Endodermal cell (in vitro differentiated cells): Measurements from ENCODE around the gene C2CD3. TPM values are rescaled to one million over a fixed set of nuclear protein-coding genes. Genes with fewer than 3 reads are reported as not detected.

Source experiments
- DNase-seq: peaks from one replicate; pipeline ENCODE4 v3.0.0-alpha.2; 2017
- H3K27ac ChIP-seq: 2 replicates; pipeline ENCODE4 v1.5.1; 2013; ENCODE audit warnings: mild to moderate bottlenecking, low read depth, low read length, moderate library complexity
- H3K27me3 ChIP-seq: 2 replicates; pipeline ENCODE4 v1.6.1; 2013; ENCODE audit warnings: mild to moderate bottlenecking, low read length, moderate library complexity; ENCODE audit not compliant: insufficient read depth, control insufficient read depth, poor library complexity, severe bottlenecking
- H3K36me3 ChIP-seq: 2 replicates; pipeline ENCODE4 v1.7.0; 2013; ENCODE audit warnings: mild to moderate bottlenecking, low read length, moderate library complexity; ENCODE audit not compliant: control insufficient read depth, insufficient read depth
- H3K4me1 ChIP-seq: one replicate; pipeline ENCODE4 v1.7.0; 2013; ENCODE audit warnings: low read length; ENCODE audit not compliant: control insufficient read depth, insufficient read depth
- H3K4me3 ChIP-seq: 2 replicates; pipeline ENCODE4 v1.5.1; 2013; ENCODE audit warnings: mild to moderate bottlenecking, low read length, moderate library complexity
- H3K9ac ChIP-seq: 2 replicates; pipeline ENCODE4 v1.6.1; 2013; ENCODE audit warnings: mild to moderate bottlenecking, low read length, moderate library complexity; ENCODE audit not compliant: poor library complexity, severe bottlenecking; ENCODE audit errors: extremely low read depth
- H3K9me3 ChIP-seq: 2 replicates; pipeline ENCODE4 v1.6.1; 2013; ENCODE audit warnings: mild to moderate bottlenecking, low read length, moderate library complexity; ENCODE audit not compliant: control insufficient read depth
- H3K27ac Mint-ChIP-seq: 2 replicates; pipeline ENCODE4 v1.8.0; 2020; ENCODE audit warnings: mixed read lengths
- H3K27me3 Mint-ChIP-seq: 2 replicates; pipeline ENCODE4 v1.8.0; 2021; ENCODE audit warnings: mild to moderate bottlenecking, mixed read lengths; ENCODE audit not compliant: insufficient read depth
- H3K36me3 Mint-ChIP-seq: 2 replicates; pipeline ENCODE4 v1.8.0; 2020; ENCODE audit warnings: low read depth, mixed read lengths
- H3K4me1 Mint-ChIP-seq: 2 replicates; pipeline ENCODE4 v1.8.0; 2020; ENCODE audit warnings: mixed read lengths
- H3K4me3 Mint-ChIP-seq: 2 replicates; pipeline ENCODE4 v1.8.0; 2020; ENCODE audit warnings: mild to moderate bottlenecking, moderate library complexity, mixed read lengths
- H3K9me3 Mint-ChIP-seq: 2 replicates; pipeline ENCODE4 v1.8.0; 2020; ENCODE audit warnings: mild to moderate bottlenecking, mixed read lengths
- CTCF ChIP-seq: fragments of 200-600 bp; sonication (generic); conservative IDR thresholded peaks from 2 replicates; pipeline ENCODE4 v1.5.0; 2021; ENCODE audit warnings: antibody characterized with exemption, mild to moderate bottlenecking
- WGBS, 2 experiments: methylation state at CpG; one replicate each; pipeline versions ENCODE4 v1.1.5 to v1.1.7; 2013; ENCODE audit warnings: missing lambda C conversion rate in 2 of 2, mixed read lengths in 1 of 2; ENCODE audit not compliant: insufficient coverage in 1 of 2, insufficient read length in 1 of 2; 5-methylcytosine and 5-hydroxymethylcytosine counted together
- total RNA-seq, 2 donors: library from RNA; stranded (reverse); fragmentation: NEBNext Ultra II Directional in 1 of 2; extraction: Animal tissue kit (Norgen Biotek cat#: 25700) in 1 of 2; gene quantifications; 2 replicates in 1 of 2; 3 replicates in 1 of 2; pipeline ENCODE4 v1.2.1, GENCODE V29; 2021

The C2CD3 gene
- total RNA-seq, 2 donors from 2014 or later = 31.0 to 34.2 TPM

- Histone ChIP-seq H3K9me3 (no peaks in the 10 kb centered on the region), H3K4me3 (no peak overlapping the region), H3K36me3 (peaks cover 9% of the 10 kb centered on the region), H3K27ac (no peak overlapping the region), H3K4me1 (no peaks in the 10 kb centered on the region), H3K27me3 (no peaks in the 10 kb centered on the region), H3K9ac (no peak overlapping the region)
- Mint-ChIP-seq H3K27me3 (no peaks in the 10 kb centered on the region), H3K27ac (no peak overlapping the region), H3K36me3 (peaks cover 37% of the 10 kb centered on the region), H3K4me3 (no peak overlapping the region), H3K9me3 (no peaks in the 10 kb centered on the region), H3K4me1 (no peaks in the 10 kb centered on the region)
- peak; percentile 26 for TF ChIP-seq CTCF
- DNase-seq = no peak
- WGBS, 2 experiments = 83% methylated on average over 1 of the region's 1 CpG; no CpG with 5 or more reads in 1 of the 2 experiments
These were observed 127.4 kb downstream of the C2CD3 start for GRCh38 chr11:74043450-74043849.

- H3K9me3 Mint-ChIP-seq = no peaks in the 10 kb centered on the region
- no peak for TF ChIP-seq CTCF
- DNase-seq = no peak
- Histone ChIP-seq H3K27me3 (no peaks in the 10 kb centered on the region), H3K9me3 (no peaks in the 10 kb centered on the region), H3K4me1 (no peaks in the 10 kb centered on the region), H3K36me3 (peaks cover 46% of the 10 kb centered on the region), H3K9ac (no peak overlapping the region), H3K4me3 (no peak overlapping the region), H3K27ac (no peak overlapping the region)
- H3K4me3 Mint-ChIP-seq = no peak overlapping the region
- peaks cover 28% of the 10 kb centered on the region for H3K36me3 Mint-ChIP-seq
- H3K27me3 Mint-ChIP-seq = no peaks in the 10 kb centered on the region
- H3K27ac Mint-ChIP-seq = no peak overlapping the region
- no peaks in the 10 kb centered on the region for H3K4me1 Mint-ChIP-seq
- 96 to 100% methylated on average over 2 to 4 of the region's 4 CpGs for WGBS, 2 experiments
These were observed 133.5 kb downstream of the C2CD3 start for GRCh38 chr11:74037309-74037708.

DNA sequence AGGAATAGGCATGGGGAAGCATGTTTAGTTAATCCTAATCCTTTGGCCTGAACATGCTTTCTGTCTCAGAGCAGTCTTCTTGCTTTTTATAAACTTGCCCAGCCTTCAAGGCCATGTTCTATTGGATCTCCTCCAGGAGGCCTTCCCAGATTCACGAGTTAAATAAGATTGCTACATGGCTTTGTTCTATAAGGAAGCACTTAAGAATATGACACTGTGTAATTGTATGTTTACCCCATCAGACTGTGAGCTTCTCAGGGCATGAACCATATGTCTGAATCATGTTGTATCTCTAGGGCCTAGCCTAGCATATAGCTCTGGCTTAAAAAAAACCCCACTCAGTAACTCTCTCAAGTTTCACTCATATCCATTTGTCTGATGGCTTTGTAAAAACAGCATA is 135.5 kb downstream of the C2CD3 start:
- no peak overlapping the region for H3K4me3 ChIP-seq
- H3K9ac ChIP-seq = no peak overlapping the region
- no peak overlapping the region for H3K27ac ChIP-seq
- Mint-ChIP-seq H3K27me3 (no peaks in the 10 kb centered on the region), H3K36me3 (peaks cover 15% of the 10 kb centered on the region), H3K4me3 (no peak overlapping the region), H3K27ac (no peak overlapping the region), H3K4me1 (no peaks in the 10 kb centered on the region), H3K9me3 (no peaks in the 10 kb centered on the region)
- no peaks in the 10 kb centered on the region for H3K27me3 ChIP-seq
- TF ChIP-seq CTCF = no peak
- DNase-seq = no peak
- no peaks in the 10 kb centered on the region for H3K4me1 ChIP-seq
- no peaks in the 10 kb centered on the region for H3K9me3 ChIP-seq
- 67 to 100% methylated on average over 1 of the region's 1 CpG for WGBS, 2 experiments
- H3K36me3 ChIP-seq = peaks cover 37% of the 10 kb centered on the region
